Prostate gland (tissue), 2 donors: ENCODE results near the gene PRELP. TPM values are rescaled to one million over a fixed set of nuclear protein-coding genes. Genes with fewer than 3 reads are reported as not detected.

Experiments used
- DNase-seq: peaks from one replicate; pipeline ENCODE4 v3.0.0-alpha.2; 2019; ENCODE audit warnings: low spot score
- H3K27ac ChIP-seq, 2 donors: fragments of 200-600 bp; sonication (generic); 2 replicates each; pipeline ENCODE4 v1.5.1; 2017 to 2019
- H3K27me3 ChIP-seq: fragments of 200-600 bp; sonication (generic); replicated peaks from 2 replicates; pipeline ENCODE4 v1.5.1; 2019; ENCODE audit not compliant: insufficient read depth
- H3K36me3 ChIP-seq, 2 donors: fragments of 200-600 bp; sonication (generic); 1 replicate in 1 of 2; 2 replicates in 1 of 2; pipeline versions ENCODE4 v1.5.1 to v1.8.1; 2017 to 2019
- H3K4me1 ChIP-seq: fragments of 200-600 bp; sonication (generic); replicated peaks from 2 replicates; pipeline ENCODE4 v1.5.1; 2019
- H3K4me3 ChIP-seq, 2 donors: fragments of 200-600 bp; sonication (generic); 2 replicates each; pipeline ENCODE4 v1.5.1; 2017 to 2019
- H3K9me3 ChIP-seq: fragments of 200-600 bp; sonication (generic); 2 replicates; pipeline ENCODE4 v1.5.1; 2017
- CTCF ChIP-seq, 4 experiments: fragments of 200-600 bp in 2 of 4; fragments of 450-650 bp in 2 of 4; sonication (generic) in 2 of 4; IDR thresholded peaks; 1 replicate in 3 of 4; 2 replicates in 1 of 4; pipeline ENCODE4 v1.5.1; 2016 to 2019; ENCODE audit warnings: antibody characterized with exemption in 4 of 4, mild to moderate bottlenecking in 2 of 4, moderate library complexity in 2 of 4
- POLR2A ChIP-seq: fragments of 450-650 bp; IDR thresholded peaks from one replicate; pipeline ENCODE4 v1.6.1; 2016; ENCODE audit warnings: antibody characterized with exemption, mild to moderate bottlenecking
- POLR2AphosphoS5 ChIP-seq: sonication (generic); formaldehyde crosslinking; IDR thresholded peaks from one replicate; pipeline ENCODE4 v1.6.1; 2017; ENCODE audit warnings: antibody characterized with exemption
- WGBS: methylation state at CpG from one replicate; pipeline ENCODE4 v1.1.5; 2018; 5-methylcytosine and 5-hydroxymethylcytosine counted together
- intact Hi-C: fragments of 100-400 bp; cut with DNase I; formaldehyde crosslinking; loops from one replicate; pipeline ENCODE4 v1.14.2; 2022
- total RNA-seq, 2 donors: library from RNA; depleted of rRNA; stranded (reverse); fragments of >200 nt; gene quantifications; one replicate each; pipeline ENCODE4 v1.1.0, GENCODE V29; 2016

The PRELP gene
- total RNA-seq, 2 donors from 2014 or later, result 17.9 to 43.2 TPM

GRCh38 chr1:203477748-203478147 is 2.1 kb downstream of the PRELP start:
- Histone ChIP-seq H3K27ac (peak overlapping the region; percentile 67 to 78), H3K4me1 (no peaks in the 10 kb centered on the region), H3K9me3 (no peaks in the 10 kb centered on the region), H3K4me3 (peak overlapping the region; percentile 9 to 26), H3K27me3 (no peaks in the 10 kb centered on the region), H3K36me3 (no peaks in the 10 kb centered on the region)
- TF ChIP-seq POLR2A (no peak), CTCF (IDR thresholded peaks at IDR 0.05) (no peak), POLR2AphosphoS5 (no peak)
- 83% methylated on average over 3 of the region's 3 CpGs for WGBS
- no peak for DNase-seq
- intact Hi-C loops, result no loop called here

- no peak for TF ChIP-seq CTCF (IDR thresholded peaks at IDR 0.05)
- TF ChIP-seq POLR2AphosphoS5, result no peak
- TF ChIP-seq POLR2A, result no peak
- Histone ChIP-seq H3K4me3 (no peak overlapping the region), H3K9me3 (no peaks in the 10 kb centered on the region), H3K27ac (peak overlapping the region; percentile 67 to 78), H3K4me1 (no peaks in the 10 kb centered on the region), H3K27me3 (no peaks in the 10 kb centered on the region), H3K36me3 (no peaks in the 10 kb centered on the region)
- DNase-seq, result no peak
- intact Hi-C loops, result no loop called here
- 71% methylated on average over 3 of the region's 3 CpGs for WGBS
Measured at GRCh38 chr1:203478231-203478630, 2.6 kb downstream of the PRELP start.

- TF ChIP-seq POLR2A (no peak), CTCF (IDR thresholded peaks at IDR 0.05) (no peak), POLR2AphosphoS5 (no peak)
- Histone ChIP-seq H3K4me1 (no peaks in the 10 kb centered on the region), H3K36me3 (no peaks in the 10 kb centered on the region), H3K9me3 (no peaks in the 10 kb centered on the region), H3K27ac (peak overlapping the region; percentile 67 to 78), H3K27me3 (no peaks in the 10 kb centered on the region), H3K4me3 (no peak overlapping the region)
- intact Hi-C loops, result no loop called here
- 87% methylated on average over 5 of the region's 5 CpGs for WGBS
- no peak for DNase-seq
Measured at GRCh38 chr1:203478986-203479385, 3.4 kb downstream of the PRELP start.

GRCh38 chr1:203479646-203480045 is 4.0 kb downstream of the PRELP start:
- TF ChIP-seq CTCF (IDR thresholded peaks at IDR 0.05), result no peak
- Histone ChIP-seq H3K27me3 (no peaks in the 10 kb centered on the region), H3K9me3 (no peaks in the 10 kb centered on the region), H3K36me3 (no peaks in the 10 kb centered on the region), H3K27ac (peak overlapping the region; percentile 46 to 78), H3K4me3 (no peak overlapping the region), H3K4me1 (no peaks in the 10 kb centered on the region)
- intact Hi-C loops, result loop anchor here (2.0 to 10.0 kb wide), 2 partner anchors 15 to 75 kb away; no protein-coding TSS in a partner anchor
- 71% methylated on average over 2 of the region's 2 CpGs for WGBS
- DNase-seq, result no peak

GRCh38 chr1:203480084-203480483 is 4.5 kb downstream of the PRELP start:
- no peaks in the 10 kb centered on the region for H3K4me1 ChIP-seq
- H3K27ac ChIP-seq, result peak overlapping the region; percentile 46 to 78
- no peaks in the 10 kb centered on the region for H3K9me3 ChIP-seq
- 52% methylated on average over 2 of the region's 2 CpGs for WGBS
- no peak for TF ChIP-seq POLR2A
- peak in 1 of 4 experiments; percentile 16 for TF ChIP-seq CTCF (IDR thresholded peaks at IDR 0.05)
- no peak for TF ChIP-seq POLR2AphosphoS5
- intact Hi-C loops, result loop anchor here (2.0 to 10.0 kb wide), 2 partner anchors 15 to 75 kb away; no protein-coding TSS in a partner anchor
- H3K36me3 ChIP-seq, result no peaks in the 10 kb centered on the region
- no peak overlapping the region for H3K4me3 ChIP-seq
- no peak for DNase-seq
- no peaks in the 10 kb centered on the region for H3K27me3 ChIP-seq
